Upper lobe of right lung (tissue), 1 donor: ENCODE results near the gene ALPK3. TPM values are rescaled to one million over a fixed set of nuclear protein-coding genes. Genes with fewer than 3 reads are reported as not detected.

Experiments used
- ATAC-seq: fragments of 200-7000 bp; cut with Tn5 transposase; one replicate; pipeline ENCODE4 v1.9.1; 2020; ENCODE audit warnings: mild to moderate bottlenecking, moderate library complexity
- DNase-seq: peaks from one replicate; pipeline ENCODE4 v3.0.0-alpha.2; 2020
- H3K27ac ChIP-seq: fragments of 200-600 bp; one replicate; pipeline ENCODE4 v1.8.0; 2022
- H3K27me3 ChIP-seq: fragments of 200-600 bp; one replicate; pipeline ENCODE4 v1.8.0; 2022; ENCODE audit warnings: mild to moderate bottlenecking
- H3K36me3 ChIP-seq: fragments of 200-600 bp; one replicate; pipeline ENCODE4 v1.8.0; 2022
- H3K4me1 ChIP-seq: fragments of 200-600 bp; one replicate; pipeline ENCODE4 v1.8.0; 2022
- H3K4me3 ChIP-seq: fragments of 200-600 bp; one replicate; pipeline ENCODE4 v1.8.0; 2022; ENCODE audit warnings: mild to moderate bottlenecking
- H3K9me3 ChIP-seq: fragments of 200-600 bp; one replicate; pipeline ENCODE4 v1.8.0; 2022
- CTCF ChIP-seq: fragments of 200-600 bp; IDR thresholded peaks from one replicate; pipeline ENCODE4 v1.8.0; 2022; ENCODE audit warnings: antibody characterized with exemption
- intact Hi-C: fragments of 100-400 bp; cut with DNase I; formaldehyde crosslinking; loops from one replicate; pipeline ENCODE4 v1.11.0; 2022
- total RNA-seq: library from RNA; stranded (reverse); fragmentation: NEBNext Ultra II Directional; extraction: Animal tissue kit (Norgen Biotek cat#: 25700); gene quantifications from one replicate; pipeline ENCODE4 v1.2.1, GENCODE V29; 2021
- donor health status: DM: no; HTN: yes; CAD: no; lungs with severe emphysema.

ALPK3 gene
- total RNA-seq, 1 donor from 2014 or later, result 21.0 TPM

GRCh38 chr15:84881520-84881830 lies 64.3 kb downstream of the ALPK3 start:
- no peaks in the 10 kb centered on the region for H3K27me3 ChIP-seq
- H3K4me3 ChIP-seq, result no peak overlapping the region
- H3K27ac ChIP-seq, result no peak overlapping the region
- H3K9me3 ChIP-seq, result no peaks in the 10 kb centered on the region
- intact Hi-C loops, result no loop called here
- DNase-seq (no peak), ATAC-seq (no peak)
- H3K4me1 ChIP-seq, result no peaks in the 10 kb centered on the region
- H3K36me3 ChIP-seq, result no peaks in the 10 kb centered on the region
- TF ChIP-seq CTCF, result no peak

GRCh38 chr15:84883466-84883865 lies 66.3 kb downstream of the ALPK3 start:
- intact Hi-C loops, result no loop called here
- Histone ChIP-seq H3K27ac (no peak overlapping the region), H3K4me1 (no peaks in the 10 kb centered on the region)

GRCh38 chr15:84883916-84884781 lies 67.0 kb downstream of the ALPK3 start, which contains the start of gene SLC28A1:
Gene SLC28A1 (plus strand): TSS chr15:84884662. CDS start chr15:84887761, 3,099 bp downstream.
- Histone ChIP-seq H3K36me3 (no peaks in the 10 kb centered on the region), H3K4me1 (no peaks in the 10 kb centered on the region), H3K27ac (no peak within 1 kb of the TSS), H3K4me3 (no peak within 1 kb of the TSS), H3K27me3 (no peaks in the 10 kb centered on the region), H3K9me3 (no peaks in the 10 kb centered on the region)
- TF ChIP-seq CTCF, result no peak
- ATAC-seq (no peak), DNase-seq (no peak)
- intact Hi-C loops, result no loop called here

More at GRCh38 chr15:84883466-84883865, 66.3 kb downstream of the ALPK3 start:
- Histone ChIP-seq H3K27me3 (no peaks in the 10 kb centered on the region), H3K36me3 (no peaks in the 10 kb centered on the region), H3K9me3 (no peaks in the 10 kb centered on the region), H3K4me3 (no peak overlapping the region)
- TF ChIP-seq CTCF, result no peak
- ATAC-seq, result no peak
- DNase-seq, result no peak

- no peak for TF ChIP-seq CTCF
- Histone ChIP-seq H3K27me3 (no peaks in the 10 kb centered on the region), H3K27ac (no peak overlapping the region), H3K36me3 (no peaks in the 10 kb centered on the region), H3K4me1 (no peaks in the 10 kb centered on the region), H3K9me3 (no peaks in the 10 kb centered on the region), H3K4me3 (no peak overlapping the region)
- DNase-seq (no peak), ATAC-seq (no peak)
- intact Hi-C loops, result no loop called here
Observed at GRCh38 chr15:84885801-84886200, 68.6 kb downstream of the ALPK3 start.

- intact Hi-C loops, result no loop called here
- TF ChIP-seq CTCF, result no peak
- ATAC-seq (no peak), DNase-seq (no peak)
- H3K4me3 ChIP-seq, result no peak overlapping the region
- no peaks in the 10 kb centered on the region for H3K4me1 ChIP-seq
- H3K36me3 ChIP-seq, result no peaks in the 10 kb centered on the region
- H3K27me3 ChIP-seq, result no peaks in the 10 kb centered on the region
- no peak overlapping the region for H3K27ac ChIP-seq
- no peaks in the 10 kb centered on the region for H3K9me3 ChIP-seq
Observed at GRCh38 chr15:84886211-84886983, 69.2 kb downstream of the ALPK3 start.
